BJ (cell line): ENCODE data around the gene MCM9. TPM values are rescaled to one million over a fixed set of nuclear protein-coding genes. Genes with fewer than 3 reads are reported as not detected.

Experiments
- CTCF ChIA-PET: fragments of 350-600 bp; formaldehyde crosslinking; extraction: SDS; loops from one replicate; lab custom pipeline; 2021; ENCODE audit warnings: antibody characterized with exemption, inconsistent platforms; lab: Yijun Ruan, JAX
- POLR2A ChIA-PET: fragments of 300-600 bp; sonication (Branson Sonifier 250); formaldehyde crosslinking; extraction: SDS; loops from one replicate; lab custom pipeline; 2021; ENCODE audit warnings: antibody characterized with exemption; lab: Charles Lee
- DNase-seq: peaks from one replicate; pipeline ENCODE4 v3.0.0-alpha.2; 2011; ENCODE audit warnings: low read depth
- H3K27me3 ChIP-seq: 2 replicates; pipeline ENCODE4 v1.6.0; 2011; ENCODE audit warnings: low read length; ENCODE audit not compliant: control insufficient read depth, insufficient read depth
- H3K36me3 ChIP-seq: 2 replicates; pipeline ENCODE4 v1.5.1; 2011; ENCODE audit warnings: low read length; ENCODE audit not compliant: control insufficient read depth, insufficient read depth
- H3K4me3 ChIP-seq: 2 replicates; pipeline ENCODE4 v1.5.1; 2011; ENCODE audit warnings: low read depth, mild to moderate bottlenecking, control low read depth, low read length
- CTCF ChIP-seq: IDR thresholded peaks from 2 replicates; pipeline ENCODE4 v1.5.1; 2011; ENCODE audit warnings: low read depth, mild to moderate bottlenecking, control low read depth, inconsistent platforms, low read length, moderate library complexity; ENCODE audit not compliant: insufficient read depth
- polyA plus RNA-seq: library from polyadenylated mRNA; depleted of rRNA; stranded (reverse); fragments of >200 nt; gene quantifications from 2 replicates; pipeline ENCODE4 v1.2.3, GENCODE V29; 2011

MCM9 gene
- polyA plus RNA-seq, 1 experiment: 1.7 TPM

GRCh38 chr6:118791499-118791898 is 143.5 kb downstream of the MCM9 start:
- ChIA-PET POLR2A (no interaction called here), CTCF (interaction anchor here (1.6 to 3.0 kb wide), 3 partner anchors 9 to 15 kb away, joined by 3 to 22 read pairs (median 5); no protein-coding TSS in a partner anchor)
- no peaks in the 10 kb centered on the region for H3K36me3 ChIP-seq
- no peak for TF ChIP-seq CTCF
- no peak for DNase-seq
- no peaks in the 10 kb centered on the region; the same call in 1 of the 2 replicates for H3K27me3 ChIP-seq
- no peak overlapping the region for H3K4me3 ChIP-seq

- Histone ChIP-seq H3K27me3 (no peaks in the 10 kb centered on the region; the same call in 1 of the 2 replicates), H3K4me3 (no peak overlapping the region), H3K36me3 (no peaks in the 10 kb centered on the region)
- no peak for DNase-seq
- POLR2A ChIA-PET: no interaction called here
- CTCF ChIA-PET: interaction anchor here (3.0 kb wide), 1 partner anchor 11 kb away, joined by 22 read pairs; no protein-coding TSS in a partner anchor
- TF ChIP-seq CTCF: no peak
Observed at GRCh38 chr6:118789954-118790353, 145.0 kb downstream of the MCM9 start.

- CTCF ChIA-PET: interaction anchor here (3.0 kb wide), 1 partner anchor 11 kb away, joined by 22 read pairs; no protein-coding TSS in a partner anchor
- POLR2A ChIA-PET: no interaction called here
- no peak for DNase-seq
- no peak for TF ChIP-seq CTCF
- no peaks in the 10 kb centered on the region for H3K36me3 ChIP-seq
- no peaks in the 10 kb centered on the region; the same call in 1 of the 2 replicates for H3K27me3 ChIP-seq
- no peak overlapping the region for H3K4me3 ChIP-seq
Observed at GRCh38 chr6:118789419-118789818, 145.5 kb downstream of the MCM9 start.

- DNase-seq: no peak
- no peaks in the 10 kb centered on the region for H3K36me3 ChIP-seq
- H3K27me3 ChIP-seq: no peaks in the 10 kb centered on the region; the same call in 1 of the 2 replicates
- H3K4me3 ChIP-seq: no peak overlapping the region
- TF ChIP-seq CTCF: no peak
- ChIA-PET CTCF (interaction anchor here (2.4 to 3.0 kb wide), 2 partner anchors 12 kb away, joined by 11 to 22 read pairs; no protein-coding TSS in a partner anchor), POLR2A (no interaction called here)
Observed at GRCh38 chr6:118788702-118789101, 146.3 kb downstream of the MCM9 start.

- Histone ChIP-seq H3K36me3 (no peaks in the 10 kb centered on the region), H3K4me3 (no peak overlapping the region), H3K27me3 (no peaks in the 10 kb centered on the region)
- ChIA-PET CTCF (interaction anchor here (0.9 to 2.4 kb wide), 4 partner anchors 11 to 15 kb away, joined by 4 to 11 read pairs (median 4); no protein-coding TSS in a partner anchor), POLR2A (no interaction called here)
- no peak for DNase-seq
- TF ChIP-seq CTCF: no peak
Observed at GRCh38 chr6:118787724-118788423, 147.1 kb downstream of the MCM9 start.
